Activated naive CD8-positive, alpha-beta T cell treated with anti-CD3 and anti-CD28 coated beads, Interleukin-2, amount 50 U/mL, for 16 hours (primary cell): ENCODE measurements around the gene IL1B.
"Not testable (repeated sequence)": the region's sequence is repeated elsewhere in the genome, so short reads cannot be mapped to it uniquely, and the experiment has no call there.

ENCODE experiments used
- DNase-seq: peaks from one replicate; pipeline ENCODE4 v3.0.0-alpha.2; 2020; ENCODE audit warnings: low read depth, low spot score

The IL1B gene

GRCh38 chr2:112836695-112837117, at the start of gene IL1B:
Gene IL1B, minus strand, starts transcription at chr2:112836779. Its CDS starts 550 bp downstream, at chr2:112836229.
- no peak for DNase-seq

- DNase-seq: no peak
Measured at GRCh38 chr2:112886291-112886690, 49.7 kb upstream of the IL1B start.

GRCh38 chr2:112885506-112885902, 48.9 kb upstream of the IL1B start:
- DNase-seq: no peak

- DNase-seq: peak; percentile 30
Measured at GRCh38 chr2:112884869-112885505, 48.4 kb upstream of the IL1B start.

- no peak for DNase-seq
Measured at GRCh38 chr2:112883669-112884068, 47.1 kb upstream of the IL1B start.

GRCh38 chr2:112881217-112881985, 44.8 kb upstream of the IL1B start:
- DNase-seq: no peak

- DNase-seq: no peak
Measured at GRCh38 chr2:112880696-112881095, 44.1 kb upstream of the IL1B start.

GRCh38 chr2:112880091-112880531, 43.5 kb upstream of the IL1B start:
- DNase-seq: no peak

- no peak for DNase-seq
Measured at GRCh38 chr2:112879491-112880041, 43.0 kb upstream of the IL1B start.

- no peak for DNase-seq
Measured at GRCh38 chr2:112877423-112877822, 40.8 kb upstream of the IL1B start.

GRCh38 chr2:112876971-112877361, 40.4 kb upstream of the IL1B start:
- DNase-seq: no peak

GRCh38 chr2:112876257-112876970, 39.8 kb upstream of the IL1B start:
- no peak for DNase-seq

GRCh38 chr2:112870841-112871835, 34.6 kb upstream of the IL1B start:
- DNase-seq: no peak

- DNase-seq: no peak
Measured at GRCh38 chr2:112869258-112869842, 32.8 kb upstream of the IL1B start.

- DNase-seq: no peak
Measured at GRCh38 chr2:112867701-112868631, 31.4 kb upstream of the IL1B start.

GRCh38 chr2:112866128-112866835, 29.7 kb upstream of the IL1B start:
- DNase-seq: no peak

GRCh38 chr2:112864072-112864471, 27.5 kb upstream of the IL1B start:
- no peak for DNase-seq

GRCh38 chr2:112859406-112860183, 23.0 kb upstream of the IL1B start:
- not testable (repeated sequence) for DNase-seq
